Measurements from ENCODE around the gene INPP5D.

GRCh38 chr2:233013650-233014049 is 46.5 kb upstream of the INPP5D start:
- TF ChIP-seq CTCF (IDR thresholded peaks at IDR 0.05) = no peak
- no peak for TF ChIP-seq POLR2A (IDR thresholded peaks at IDR 0.05)
